Muscle layer of duodenum (tissue), 2 donors: ENCODE results near the gene SPAG9.

Experiments used
- H3K27ac ChIP-seq: one replicate; pipeline ENCODE4 v1.7.0; 2013; ENCODE audit warnings: mild to moderate bottlenecking, low read length
- H3K27me3 ChIP-seq: one replicate; pipeline ENCODE4 v1.7.0; 2013; ENCODE audit warnings: low read depth, mild to moderate bottlenecking, control low read depth, low read length
- H3K36me3 ChIP-seq, 2 donors: one replicate each; pipeline ENCODE4 v1.7.0; 2013; ENCODE audit warnings: low read length in 2 of 2, control low read depth in 1 of 2, mild to moderate bottlenecking in 1 of 2; ENCODE audit not compliant: insufficient read depth in 2 of 2, control insufficient read depth in 1 of 2
- H3K4me1 ChIP-seq, 2 donors: one replicate each; pipeline ENCODE4 v1.7.0; 2013; ENCODE audit warnings: low read length in 2 of 2, mild to moderate bottlenecking in 2 of 2, control low read depth in 1 of 2, moderate library complexity in 1 of 2; ENCODE audit not compliant: insufficient read depth in 2 of 2, control insufficient read depth in 1 of 2
- H3K4me3 ChIP-seq, 2 donors: one replicate each; pipeline ENCODE4 v1.7.0; 2013; ENCODE audit warnings: low read length in 2 of 2, low read depth in 1 of 2, mild to moderate bottlenecking in 1 of 2
- H3K9me3 ChIP-seq, 2 donors: one replicate each; pipeline ENCODE4 v1.7.0; 2013; ENCODE audit warnings: low read length in 2 of 2, control low read depth in 1 of 2, mild to moderate bottlenecking in 1 of 2; ENCODE audit not compliant: control insufficient read depth in 1 of 2
- donor health status: healthy.

SPAG9 gene

GRCh38 chr17:51050291-51051033, 70.2 kb downstream of the SPAG9 start:
- Histone ChIP-seq H3K36me3 (no peaks in the 10 kb centered on the region), H3K4me3 (no peak overlapping the region), H3K9me3 (no peaks in the 10 kb centered on the region), H3K27me3 (no peaks in the 10 kb centered on the region), H3K4me1 (peaks cover 0 to 6% of the 10 kb centered on the region in 2 donors), H3K27ac (no peak overlapping the region)

GRCh38 chr17:51046514-51047384, 73.9 kb downstream of the SPAG9 start:
- Histone ChIP-seq H3K27me3 (no peaks in the 10 kb centered on the region), H3K36me3 (no peaks in the 10 kb centered on the region), H3K9me3 (no peaks in the 10 kb centered on the region), H3K27ac (no peak overlapping the region), H3K4me3 (peak overlapping the region; percentile 52), H3K4me1 (peaks cover 3 to 6% of the 10 kb centered on the region in 2 donors)

DNA sequence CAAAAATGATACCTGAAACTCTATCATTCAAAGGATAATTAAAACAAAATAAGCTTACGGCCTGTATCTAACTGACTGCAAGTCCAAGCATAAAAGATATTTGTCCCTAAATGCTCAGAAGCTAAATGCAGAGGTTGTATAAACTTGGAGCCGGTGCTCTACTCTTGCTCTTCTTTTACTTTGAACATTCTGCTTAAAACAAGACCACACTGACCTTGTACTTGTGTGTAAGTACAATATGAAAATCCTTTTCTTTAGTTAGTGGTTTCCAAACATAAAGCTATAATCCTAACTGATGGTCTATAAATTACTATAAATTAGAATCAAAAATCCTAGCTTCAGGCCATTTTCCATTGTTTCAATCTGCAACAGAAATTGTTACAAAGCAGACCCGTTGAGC, 74.6 kb downstream of the SPAG9 start:
- Histone ChIP-seq H3K27me3 (no peaks in the 10 kb centered on the region), H3K4me1 (peaks cover 3 to 6% of the 10 kb centered on the region in 2 donors), H3K27ac (no peak overlapping the region), H3K4me3 (peak overlapping the region; percentile 52), H3K9me3 (no peaks in the 10 kb centered on the region), H3K36me3 (no peaks in the 10 kb centered on the region)

DNA sequence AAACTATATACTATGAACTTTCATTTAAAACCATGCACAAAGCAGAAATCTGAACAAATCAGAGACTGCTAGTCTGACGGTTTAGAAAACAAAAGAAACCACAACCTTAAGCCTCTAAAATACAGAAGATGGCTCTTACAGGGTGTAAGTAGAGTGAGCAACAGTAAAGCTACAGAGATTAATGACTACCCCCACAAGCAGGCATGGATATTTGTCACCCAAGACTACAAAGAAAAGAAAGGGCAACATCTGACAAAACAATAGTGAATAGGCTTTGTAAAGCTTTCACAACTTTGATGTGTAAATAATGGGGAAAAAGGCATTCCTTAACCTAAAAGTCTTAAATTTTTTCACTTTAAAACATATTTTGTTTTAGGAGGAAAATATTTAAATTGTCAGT, 75.0 kb downstream of the SPAG9 start:
- Histone ChIP-seq H3K4me3 (peak overlapping the region in 1 of 2 donors; percentile 52), H3K27ac (no peak overlapping the region), H3K27me3 (no peaks in the 10 kb centered on the region), H3K36me3 (peaks cover 0 to under 1% of the 10 kb centered on the region in 2 donors), H3K4me1 (peaks cover 3 to 6% of the 10 kb centered on the region in 2 donors), H3K9me3 (no peaks in the 10 kb centered on the region)

DNA sequence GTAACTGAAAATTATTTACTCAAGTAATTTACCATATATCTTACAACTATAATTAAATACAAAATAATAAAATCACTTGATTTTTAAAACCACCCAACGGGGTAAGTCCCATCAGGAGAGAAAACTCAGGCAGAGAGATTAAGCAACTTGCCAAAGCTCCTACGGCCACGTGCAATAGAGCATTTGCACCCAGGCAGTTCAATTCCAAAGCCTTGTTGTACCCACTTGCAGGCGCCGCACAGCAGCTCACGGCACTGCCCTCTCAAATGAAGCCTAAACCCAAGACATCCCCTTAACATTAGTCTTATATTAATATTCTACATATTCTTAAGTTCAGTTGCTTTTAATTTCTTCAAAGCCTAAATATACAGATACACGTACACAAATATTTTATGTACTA, 75.7 kb downstream of the SPAG9 start:
- Histone ChIP-seq H3K27ac (no peak overlapping the region), H3K4me1 (peaks cover 3 to 6% of the 10 kb centered on the region in 2 donors), H3K9me3 (no peaks in the 10 kb centered on the region), H3K36me3 (peaks cover 0 to 5% of the 10 kb centered on the region in 2 donors), H3K27me3 (no peaks in the 10 kb centered on the region), H3K4me3 (no peak overlapping the region)

DNA sequence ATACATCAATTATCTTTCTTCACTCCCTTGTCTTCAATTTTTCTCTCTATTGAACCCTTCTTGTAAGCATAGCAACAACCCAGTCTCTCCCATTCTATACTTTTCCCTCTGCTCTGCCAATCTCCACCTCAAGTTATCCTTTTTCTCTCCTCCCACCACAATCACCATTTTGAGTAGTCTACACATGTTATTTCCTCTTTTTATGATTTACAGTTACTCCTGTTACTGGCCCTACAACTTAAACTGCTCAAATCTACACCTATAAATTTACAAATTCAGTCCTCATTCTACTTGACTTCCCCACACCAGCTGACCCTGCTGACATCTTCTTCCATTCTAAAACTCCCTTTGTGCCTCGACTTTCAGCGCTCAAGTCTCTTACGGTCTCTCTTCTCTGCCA, 84.6 kb downstream of the SPAG9 start:
- H3K27me3 ChIP-seq: no peaks in the 10 kb centered on the region
- H3K36me3 ChIP-seq: peaks cover 5 to 14% of the 10 kb centered on the region in 2 donors
- H3K4me3 ChIP-seq: no peak overlapping the region
- H3K27ac ChIP-seq: no peak overlapping the region
- no peaks in the 10 kb centered on the region for H3K9me3 ChIP-seq
- peaks cover 0 to 20% of the 10 kb centered on the region in 2 donors for H3K4me1 ChIP-seq

DNA sequence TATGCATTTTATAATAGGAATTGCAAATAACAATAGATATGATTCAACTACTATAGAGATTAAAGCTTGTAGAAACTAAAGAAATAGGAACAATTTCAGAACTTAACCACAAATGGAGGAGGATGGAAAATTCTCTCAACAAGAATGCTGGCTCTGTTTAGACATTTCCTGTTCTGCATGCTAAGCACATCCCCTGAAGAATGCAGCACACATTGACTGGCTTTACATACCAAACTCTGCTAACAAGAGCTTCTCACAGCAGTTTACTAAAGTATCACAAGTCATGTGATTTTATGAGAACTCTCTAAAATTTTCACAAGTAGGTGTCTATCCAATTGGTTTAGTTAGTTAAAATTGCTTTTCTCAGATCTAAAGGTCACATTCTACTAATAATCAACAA, 85.2 kb downstream of the SPAG9 start:
- no peaks in the 10 kb centered on the region for H3K9me3 ChIP-seq
- H3K36me3 ChIP-seq: peaks cover 3 to 14% of the 10 kb centered on the region in 2 donors
- H3K27me3 ChIP-seq: no peaks in the 10 kb centered on the region
- H3K4me1 ChIP-seq: peaks cover 1 to 23% of the 10 kb centered on the region in 2 donors
- no peak overlapping the region for H3K27ac ChIP-seq
- H3K4me3 ChIP-seq: no peak overlapping the region

GRCh38 chr17:51034800-51035199, 85.9 kb downstream of the SPAG9 start:
- H3K9me3 ChIP-seq: no peaks in the 10 kb centered on the region
- peaks cover 5 to 28% of the 10 kb centered on the region in 2 donors for H3K4me1 ChIP-seq
- H3K27ac ChIP-seq: no peak overlapping the region
- no peaks in the 10 kb centered on the region for H3K27me3 ChIP-seq
- H3K36me3 ChIP-seq: peaks cover 0 to 14% of the 10 kb centered on the region in 2 donors
- H3K4me3 ChIP-seq: no peak overlapping the region

DNA sequence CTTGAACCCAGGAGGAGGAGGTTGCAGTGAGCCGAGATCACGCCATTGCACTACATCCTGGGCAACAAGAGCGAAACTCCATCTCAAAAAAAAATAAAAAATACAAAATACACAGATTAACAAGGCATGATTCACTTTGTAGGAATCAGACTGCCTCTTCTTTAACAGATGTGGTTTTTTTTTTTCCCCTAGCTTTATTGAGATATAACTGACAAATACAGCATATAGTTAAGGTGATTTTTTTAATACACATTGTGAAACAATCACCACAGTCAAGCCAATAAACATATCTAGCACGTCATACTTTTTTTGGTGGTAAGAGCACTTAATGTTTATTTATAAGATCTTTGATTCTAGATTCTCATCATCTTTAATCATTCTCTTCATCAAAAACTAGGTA, 87.8 kb downstream of the SPAG9 start:
- Histone ChIP-seq H3K4me1 (peaks cover 5 to 28% of the 10 kb centered on the region in 2 donors), H3K27me3 (no peaks in the 10 kb centered on the region), H3K27ac (no peak overlapping the region), H3K36me3 (peaks cover 0 to 10% of the 10 kb centered on the region in 2 donors), H3K4me3 (no peak overlapping the region), H3K9me3 (no peaks in the 10 kb centered on the region)

DNA sequence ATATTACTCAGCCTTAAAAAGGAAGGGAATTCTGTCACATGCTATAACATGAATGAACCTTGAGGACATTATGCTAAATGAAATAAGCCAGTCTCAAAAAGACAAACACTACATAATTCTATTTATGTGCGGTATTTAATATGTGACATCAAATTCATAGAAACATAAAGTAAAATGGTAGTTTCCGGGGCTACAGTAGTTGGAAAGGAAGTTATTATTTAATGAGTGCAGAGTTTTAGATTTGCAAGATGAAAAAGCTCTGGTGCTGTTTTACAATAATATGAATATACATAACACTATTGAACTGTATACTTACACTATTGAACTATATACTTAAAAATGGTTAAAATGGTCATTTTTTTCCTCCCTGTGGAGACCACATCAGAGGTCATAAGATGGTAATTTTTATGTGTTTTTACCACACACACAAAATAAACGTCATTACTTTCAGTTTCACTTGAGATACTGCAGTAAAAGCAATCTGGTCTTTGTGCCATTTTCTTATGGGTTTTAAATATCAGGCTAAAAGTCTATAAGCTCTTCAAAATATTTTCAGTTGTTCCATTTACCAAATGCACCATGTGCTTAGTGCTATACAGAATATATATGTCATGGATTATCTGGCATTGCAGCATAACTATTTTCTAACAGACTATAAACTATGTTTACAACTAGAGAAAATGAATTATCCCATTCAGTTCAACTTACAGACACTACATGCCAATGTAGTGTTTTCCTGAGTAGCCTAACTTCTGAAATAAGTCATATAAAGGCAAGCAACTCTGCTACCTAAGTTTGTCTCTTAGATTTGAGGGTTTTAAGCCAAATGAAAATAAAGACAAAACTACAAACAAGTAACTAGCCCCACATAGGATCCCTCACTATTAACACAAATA, 90.9 kb downstream of the SPAG9 start:
- Histone ChIP-seq H3K9me3 (no peaks in the 10 kb centered on the region), H3K27me3 (no peaks in the 10 kb centered on the region), H3K4me1 (peaks cover 5 to 8% of the 10 kb centered on the region in 2 donors), H3K36me3 (no peaks in the 10 kb centered on the region), H3K4me3 (peak overlapping the region; percentile 41 to 47), H3K27ac (peak overlapping the region; percentile 64)

GRCh38 chr17:51029142-51029541, 91.5 kb downstream of the SPAG9 start:
- no peaks in the 10 kb centered on the region for H3K9me3 ChIP-seq
- peak overlapping the region in 1 of 2 donors; percentile 41 for H3K4me3 ChIP-seq
- H3K27me3 ChIP-seq: no peaks in the 10 kb centered on the region
- peak overlapping the region; percentile 64 for H3K27ac ChIP-seq
- no peaks in the 10 kb centered on the region for H3K36me3 ChIP-seq
- H3K4me1 ChIP-seq: peaks cover 5 to 7% of the 10 kb centered on the region in 2 donors
